HepG2 (cell line): ENCODE data around the gene PLEKHG4B.

Source experiments
- CBX2 ChIP-seq, 2 experiments: fragments of 200-600 bp in 1 of 2; sonication (generic); formaldehyde crosslinking in 1 of 2; IDR thresholded peaks; 2 replicates each; pipeline versions ENCODE4 v1.7.0 to v1.8.1; 2018 to 2022; ENCODE audit warnings: low read depth in 2 of 2, low read length in 1 of 2, mild to moderate bottlenecking in 1 of 2, missing genetic modification reagents in 1 of 2
- CTCF ChIP-seq: sonication (generic); formaldehyde crosslinking; IDR thresholded peaks from 2 replicates; pipeline ENCODE4 v1.5.0; 2020; ENCODE audit warnings: mild to moderate bottlenecking, missing genetic modification reagents, moderate library complexity
- POLR2A ChIP-seq, 2 experiments: IDR thresholded peaks; 2 replicates each; pipeline ENCODE4 v1.6.1; 2011; ENCODE audit warnings: low read depth in 2 of 2, low read length in 2 of 2, mild to moderate bottlenecking in 1 of 2, moderate library complexity in 1 of 2; ENCODE audit not compliant: insufficient read depth in 1 of 2
- ZBTB25 ChIP-seq: IDR thresholded peaks from 2 replicates; pipeline ENCODE4 v1.6.1; 2018; ENCODE audit warnings: missing genetic modification reagents
- ZNF766 ChIP-seq: sonication (generic); formaldehyde crosslinking; IDR thresholded peaks from 2 replicates; pipeline ENCODE4 v1.5.0; 2020; ENCODE audit warnings: missing genetic modification reagents, borderline replicate concordance
- TF ChIP-seq, protein P1 (sequence below), 2 experiments: fragments of 450-650 bp in 1 of 2; sonication (generic) in 1 of 2; formaldehyde crosslinking; IDR thresholded peaks; 2 replicates each; pipeline versions ENCODE4 v1.5.0 to v1.8.0; 2020 to 2022; ENCODE audit warnings: mild to moderate bottlenecking in 1 of 2, missing genetic modification reagents in 1 of 2

DNA sequence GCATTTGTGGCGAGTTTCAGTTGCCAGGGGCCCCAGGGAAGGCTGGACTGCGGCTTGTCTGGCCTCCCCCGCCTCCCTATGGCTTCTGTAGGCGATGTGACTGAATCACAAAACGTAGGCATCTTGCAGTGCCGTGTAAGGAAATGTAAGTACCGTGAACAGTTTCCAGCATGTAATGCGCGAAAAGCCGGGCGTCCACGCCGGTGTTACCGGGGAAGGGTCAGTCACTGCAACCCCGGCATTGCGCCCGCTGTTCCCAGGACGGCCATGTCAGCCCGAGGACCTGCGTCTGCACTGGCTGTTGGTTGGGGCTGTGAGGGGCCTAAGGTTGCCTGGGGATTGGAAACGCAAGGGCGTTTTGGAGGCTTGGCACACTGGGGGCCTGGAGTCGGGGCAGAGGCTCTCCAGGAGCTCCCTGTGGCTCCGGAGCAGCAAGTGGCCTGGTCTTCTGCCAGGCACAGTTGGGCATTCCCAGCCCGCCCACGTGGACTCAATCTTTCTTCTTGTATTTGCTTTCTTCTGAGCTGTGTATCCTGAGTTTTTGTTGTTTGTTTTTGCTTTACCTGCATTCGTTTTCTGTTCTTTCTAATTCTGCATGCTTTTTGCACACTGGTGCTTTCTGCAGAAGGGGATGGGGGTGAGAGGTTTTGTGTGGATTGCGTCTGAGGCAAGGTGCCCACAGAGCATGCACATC lies 36.9 kb upstream of the PLEKHG4B start:
- no peak for TF ChIP-seq ZBTB25
- TF ChIP-seq CTCF, result no peak
- TF ChIP-seq, protein P1, sequence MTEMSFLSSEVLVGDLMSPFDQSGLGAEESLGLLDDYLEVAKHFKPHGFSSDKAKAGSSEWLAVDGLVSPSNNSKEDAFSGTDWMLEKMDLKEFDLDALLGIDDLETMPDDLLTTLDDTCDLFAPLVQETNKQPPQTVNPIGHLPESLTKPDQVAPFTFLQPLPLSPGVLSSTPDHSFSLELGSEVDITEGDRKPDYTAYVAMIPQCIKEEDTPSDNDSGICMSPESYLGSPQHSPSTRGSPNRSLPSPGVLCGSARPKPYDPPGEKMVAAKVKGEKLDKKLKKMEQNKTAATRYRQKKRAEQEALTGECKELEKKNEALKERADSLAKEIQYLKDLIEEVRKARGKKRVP (CRISPR knock-in tag; IDR thresholded peaks at IDR 0.05), result no peak
- TF ChIP-seq POLR2A (IDR thresholded peaks at IDR 0.05; ENCODE audit: insufficient read depth in 1 of 2, low read depth in 2 of 2, low read length in 2 of 2), result no peak
- no peak for TF ChIP-seq ZNF766
- TF ChIP-seq CBX2 (IDR thresholded peaks at IDR 0.05; ENCODE audit: low read depth, low read length), result no peak
- no peak for TF ChIP-seq CBX2 (CRISPR knock-in tag; IDR thresholded peaks at IDR 0.05; ENCODE audit: low read depth)
